SKM-1 treated with dmso at 0.1 percent for 144 hours (cell line): ENCODE results near the gene MARCHF6.
"Not testable (repeated sequence)": the region's sequence is repeated elsewhere in the genome, so short reads cannot be mapped to it uniquely, and the experiment has no call there.

Experiments
- DNase-seq: peaks from one replicate; lab custom pipeline; 2025; ENCODE audit not compliant: unreplicated experiment; lab: John Stamatoyannopoulos, UW

The MARCHF6 gene, protein sequence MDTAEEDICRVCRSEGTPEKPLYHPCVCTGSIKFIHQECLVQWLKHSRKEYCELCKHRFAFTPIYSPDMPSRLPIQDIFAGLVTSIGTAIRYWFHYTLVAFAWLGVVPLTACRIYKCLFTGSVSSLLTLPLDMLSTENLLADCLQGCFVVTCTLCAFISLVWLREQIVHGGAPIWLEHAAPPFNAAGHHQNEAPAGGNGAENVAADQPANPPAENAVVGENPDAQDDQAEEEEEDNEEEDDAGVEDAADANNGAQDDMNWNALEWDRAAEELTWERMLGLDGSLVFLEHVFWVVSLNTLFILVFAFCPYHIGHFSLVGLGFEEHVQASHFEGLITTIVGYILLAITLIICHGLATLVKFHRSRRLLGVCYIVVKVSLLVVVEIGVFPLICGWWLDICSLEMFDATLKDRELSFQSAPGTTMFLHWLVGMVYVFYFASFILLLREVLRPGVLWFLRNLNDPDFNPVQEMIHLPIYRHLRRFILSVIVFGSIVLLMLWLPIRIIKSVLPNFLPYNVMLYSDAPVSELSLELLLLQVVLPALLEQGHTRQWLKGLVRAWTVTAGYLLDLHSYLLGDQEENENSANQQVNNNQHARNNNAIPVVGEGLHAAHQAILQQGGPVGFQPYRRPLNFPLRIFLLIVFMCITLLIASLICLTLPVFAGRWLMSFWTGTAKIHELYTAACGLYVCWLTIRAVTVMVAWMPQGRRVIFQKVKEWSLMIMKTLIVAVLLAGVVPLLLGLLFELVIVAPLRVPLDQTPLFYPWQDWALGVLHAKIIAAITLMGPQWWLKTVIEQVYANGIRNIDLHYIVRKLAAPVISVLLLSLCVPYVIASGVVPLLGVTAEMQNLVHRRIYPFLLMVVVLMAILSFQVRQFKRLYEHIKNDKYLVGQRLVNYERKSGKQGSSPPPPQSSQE

DNA sequence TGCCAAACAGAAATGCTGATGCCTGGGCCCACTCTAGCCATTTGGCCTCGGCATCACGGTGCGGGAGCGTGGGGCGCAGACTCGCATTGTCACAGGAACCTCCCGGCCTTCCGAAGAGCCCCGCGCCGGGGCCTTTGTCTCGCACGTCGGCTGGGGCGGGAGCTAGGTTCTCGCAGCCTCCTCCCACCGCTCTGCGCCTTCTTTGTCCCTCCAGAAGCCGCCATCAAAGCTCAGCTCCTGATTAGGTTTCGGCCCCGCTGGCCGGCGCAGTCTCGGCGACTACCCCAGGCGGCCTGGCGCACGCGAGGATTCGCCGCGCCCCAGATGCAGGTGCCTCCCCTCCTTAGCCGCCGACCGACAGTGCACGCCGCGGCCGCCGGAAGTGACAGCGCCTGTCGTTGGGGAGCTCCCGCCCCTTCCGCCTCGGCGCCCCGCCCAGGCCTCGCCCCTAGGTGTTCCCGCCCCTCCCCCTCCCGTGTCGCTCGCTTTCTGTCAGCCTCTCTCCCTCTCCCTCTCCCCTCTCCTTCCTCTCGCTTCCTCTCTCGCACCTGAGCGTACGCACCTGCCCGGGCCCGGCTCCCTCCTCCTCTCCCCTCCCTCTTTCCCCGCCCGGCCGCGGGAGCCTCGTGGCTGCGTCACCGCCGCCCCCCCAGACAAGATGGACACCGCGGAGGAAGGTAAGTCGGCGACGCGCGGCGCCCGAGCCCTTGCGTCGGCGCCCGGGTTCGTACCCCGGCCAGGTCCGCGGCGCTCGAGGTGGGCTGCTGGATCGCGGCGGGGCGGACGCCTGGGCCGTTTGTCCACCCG lies at the start of gene MARCHF6:
Gene MARCHF6, plus strand, starts transcription at position 455 of the 807 bp plus-strand sequence. Its CDS starts 204 bp downstream, at position 659.
- DNase-seq: peak; percentile 84

DNA sequence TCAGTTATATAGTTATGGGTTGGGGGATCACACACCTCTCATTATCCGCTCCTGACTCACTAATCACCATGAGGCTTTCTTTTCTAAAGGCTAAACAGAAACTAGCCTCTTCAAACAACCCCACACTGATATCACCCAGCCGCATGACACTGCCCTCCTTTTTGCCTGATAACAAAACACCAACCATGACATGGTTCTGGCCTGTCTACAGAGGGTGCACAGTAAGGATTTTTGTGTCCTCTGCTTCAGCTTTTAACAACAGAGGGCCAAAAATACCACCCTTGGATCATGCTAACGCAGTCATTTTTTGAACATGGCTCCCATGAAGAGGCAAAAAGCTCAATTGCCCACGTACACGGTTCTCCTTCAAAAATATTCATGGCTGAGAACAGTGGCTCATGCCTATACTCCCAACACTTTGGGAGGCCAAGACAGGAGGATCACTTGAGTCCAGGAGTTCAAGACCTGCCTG lies 49.8 kb upstream of the MARCHF6 start:
- DNase-seq: no peak

DNA sequence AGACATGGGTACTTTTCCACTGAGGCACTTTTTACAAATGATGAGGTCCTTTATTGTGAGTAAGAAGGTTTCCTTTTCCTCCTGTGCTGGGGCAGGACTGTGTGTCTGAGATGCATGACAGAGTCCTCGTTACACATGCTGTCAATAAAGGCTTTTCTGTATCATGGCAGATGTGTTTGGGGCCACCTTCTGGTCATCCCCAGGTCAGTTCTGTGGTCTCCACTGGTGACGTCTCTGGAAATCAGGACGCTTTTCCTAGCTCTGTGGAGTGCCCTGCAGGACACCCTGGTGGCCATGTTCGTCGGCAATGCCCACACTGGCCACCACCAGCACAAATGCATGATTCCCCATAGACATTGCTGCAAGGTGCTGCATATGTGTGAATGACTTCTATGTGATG lies 48.6 kb upstream of the MARCHF6 start:
- no peak for DNase-seq

DNA sequence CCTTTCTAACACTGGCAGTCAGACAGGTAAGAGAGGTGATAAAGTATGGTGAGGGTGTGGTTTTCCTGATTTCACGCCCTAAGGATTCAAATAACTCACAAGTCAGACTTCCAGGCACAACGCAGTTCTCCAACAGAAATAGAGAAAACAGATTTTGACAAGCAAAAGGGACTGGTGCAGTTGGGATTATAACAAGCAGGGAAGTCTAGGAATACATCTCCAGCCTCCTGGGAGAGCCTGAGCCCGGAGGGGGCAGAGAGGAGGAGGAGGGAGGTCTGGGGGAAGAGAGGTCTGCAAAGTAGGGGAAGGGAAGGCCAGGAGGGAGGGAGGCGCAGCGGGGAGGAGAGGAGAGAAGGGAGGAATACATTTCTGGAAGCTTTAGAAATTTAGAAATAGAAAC lies 47.4 kb upstream of the MARCHF6 start:
- no peak for DNase-seq

DNA sequence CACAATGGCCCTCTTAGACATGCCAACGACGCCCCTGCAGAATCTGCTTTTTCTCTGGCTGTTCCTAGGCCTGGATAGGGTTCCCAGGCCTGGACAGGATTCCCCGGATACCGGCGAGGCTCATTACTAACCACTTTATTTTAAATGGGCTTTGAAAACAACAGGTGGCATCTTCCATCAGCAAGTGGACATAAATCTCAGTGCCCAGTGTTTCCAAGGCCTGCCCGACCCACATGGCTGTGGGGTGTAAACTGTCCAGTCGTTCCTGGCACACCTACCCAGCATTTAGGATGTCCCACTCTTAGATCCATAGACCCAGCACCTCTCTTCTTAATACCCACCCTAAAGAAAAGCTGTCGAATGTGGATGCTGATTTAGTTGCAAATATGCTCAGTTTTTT lies 46.7 kb upstream of the MARCHF6 start:
- no peak for DNase-seq

DNA sequence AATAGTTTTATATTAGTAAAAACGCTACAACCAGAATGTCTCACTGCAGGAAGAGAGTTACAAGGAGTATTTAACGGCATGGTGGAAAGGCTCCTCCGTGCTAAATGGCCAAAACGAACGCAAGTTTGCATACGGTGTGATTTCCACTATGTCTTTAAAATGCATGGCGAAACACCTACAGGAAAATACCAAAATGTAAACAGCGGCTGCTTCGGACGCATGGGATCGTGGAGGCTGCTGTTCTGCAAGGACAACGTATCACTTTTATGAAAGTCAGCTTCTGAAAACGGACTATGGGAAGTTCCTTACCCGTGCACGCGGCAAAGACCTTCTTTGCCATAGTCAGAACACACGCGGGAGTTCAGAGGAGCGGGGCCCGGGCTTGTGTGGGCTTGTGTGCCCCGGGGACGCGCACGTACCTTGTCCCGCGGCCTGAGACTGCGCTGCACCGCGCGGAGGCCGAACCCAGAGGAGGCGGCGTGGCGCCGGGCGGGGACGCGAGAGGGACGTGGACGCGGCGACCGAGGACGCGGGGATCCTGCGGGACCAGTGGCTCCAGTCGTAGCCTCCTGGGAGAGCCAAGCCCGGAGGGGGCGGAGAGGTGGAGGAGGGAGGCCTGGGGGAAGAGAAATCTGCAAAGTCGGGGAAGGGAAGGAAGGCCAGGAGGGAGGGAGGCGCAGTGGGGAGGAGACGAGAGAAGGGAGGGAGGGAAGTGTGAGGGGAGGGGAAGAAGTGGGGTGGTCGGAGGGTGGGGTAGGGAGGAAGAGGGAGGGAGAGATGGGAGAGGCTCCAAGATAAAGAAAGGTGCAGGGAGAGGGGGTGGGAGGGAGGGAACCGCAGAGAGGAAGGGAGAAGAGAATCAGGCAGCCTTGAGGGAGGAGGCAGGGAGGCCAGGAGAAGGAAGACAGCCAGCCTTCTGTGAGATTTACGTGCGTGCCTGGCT lies 46.0 kb upstream of the MARCHF6 start, which contains the start of gene CMBL:
Gene CMBL, minus strand, starts transcription at position 697 of the 943 bp plus-strand sequence. CDS start 17,140 bp downstream, outside the sequence.
- DNase-seq: peak; percentile 70

DNA sequence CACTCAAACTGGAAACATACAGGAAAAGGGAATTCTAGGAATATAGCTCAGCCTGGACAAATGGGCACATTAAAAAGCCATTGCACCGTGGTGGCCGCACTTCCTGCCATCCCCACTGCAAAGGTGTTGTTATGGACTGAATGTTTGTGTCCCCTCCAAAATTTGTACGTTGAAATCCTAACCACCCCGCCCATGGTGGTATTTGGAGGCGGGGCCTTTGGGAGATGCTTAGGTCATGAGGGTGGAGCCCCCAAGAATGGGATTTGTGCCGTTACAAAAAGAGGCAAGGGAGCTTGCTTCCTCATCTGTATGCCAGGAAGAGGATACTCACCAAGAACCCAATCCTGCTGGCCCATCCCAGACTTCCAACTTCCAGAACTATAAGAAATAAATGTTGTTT lies 44.7 kb upstream of the MARCHF6 start:
- no peak for DNase-seq

DNA sequence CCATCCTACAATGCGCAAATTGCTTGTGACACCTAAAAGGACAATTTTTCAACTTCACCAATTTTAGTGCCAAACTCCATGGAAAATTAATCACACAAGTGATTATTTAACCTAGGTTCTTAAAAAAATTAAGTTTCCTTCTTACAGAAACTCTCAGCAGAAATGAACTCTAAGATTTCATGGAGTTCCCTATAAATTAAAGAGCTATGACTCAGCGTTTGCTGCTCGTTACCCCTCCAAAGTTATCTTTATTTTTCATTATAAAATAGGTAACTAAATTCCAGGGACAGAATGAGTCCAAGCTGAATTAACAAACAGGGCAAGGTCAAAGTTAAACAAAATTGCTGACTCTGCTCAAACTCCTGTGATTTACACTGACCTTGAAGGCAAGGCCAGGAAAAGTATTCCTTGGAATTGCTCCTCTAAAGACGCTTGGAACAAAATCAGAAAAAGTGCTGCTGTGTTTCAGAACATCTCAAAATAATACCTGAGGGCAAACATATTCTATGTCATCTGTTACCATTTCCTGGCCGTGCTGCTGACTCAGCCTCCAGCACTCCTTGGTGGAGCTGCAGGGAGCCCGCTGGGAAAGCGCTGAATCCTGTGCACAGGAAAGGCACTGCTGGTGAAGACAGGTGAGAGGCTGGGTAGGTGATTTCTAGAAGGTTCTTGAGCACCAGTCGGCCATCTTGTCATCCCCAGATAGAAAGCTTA lies 43.3 kb upstream of the MARCHF6 start:
- DNase-seq: no peak

DNA sequence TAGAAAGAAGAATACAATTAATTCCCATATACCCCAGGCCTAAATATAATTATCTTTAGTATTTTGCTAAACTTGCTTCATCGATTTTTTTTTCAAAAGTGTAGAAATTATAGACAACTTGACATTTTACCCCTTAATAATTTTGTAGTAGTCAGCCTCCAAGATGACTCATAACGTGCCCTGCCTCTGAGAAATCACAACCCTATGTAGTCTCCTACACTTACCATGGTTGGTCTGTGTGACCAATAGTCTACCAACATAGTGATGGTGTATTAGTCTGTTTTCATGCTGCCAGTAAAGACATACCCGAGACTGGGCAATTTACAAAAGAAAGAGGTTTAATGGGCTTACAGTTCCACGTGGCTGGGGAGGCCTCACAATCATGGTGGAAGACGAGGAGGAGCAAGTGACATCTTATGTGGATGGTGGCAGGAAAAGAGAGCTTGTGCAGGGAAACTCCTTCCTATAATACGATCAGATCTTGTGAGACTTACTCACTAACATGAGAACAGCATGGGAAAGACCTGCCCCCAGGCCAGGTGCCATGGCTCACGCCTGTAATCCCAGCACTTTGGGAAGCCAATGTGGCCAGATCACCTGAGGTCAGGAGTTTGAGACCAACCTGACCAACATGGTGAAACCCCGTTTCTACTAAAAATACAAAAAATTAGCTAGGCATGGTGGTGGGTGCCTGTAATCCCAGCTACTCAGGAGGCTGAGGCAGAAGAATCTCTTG lies 42.5 kb upstream of the MARCHF6 start:
- DNase-seq: not testable (repeated sequence)

DNA sequence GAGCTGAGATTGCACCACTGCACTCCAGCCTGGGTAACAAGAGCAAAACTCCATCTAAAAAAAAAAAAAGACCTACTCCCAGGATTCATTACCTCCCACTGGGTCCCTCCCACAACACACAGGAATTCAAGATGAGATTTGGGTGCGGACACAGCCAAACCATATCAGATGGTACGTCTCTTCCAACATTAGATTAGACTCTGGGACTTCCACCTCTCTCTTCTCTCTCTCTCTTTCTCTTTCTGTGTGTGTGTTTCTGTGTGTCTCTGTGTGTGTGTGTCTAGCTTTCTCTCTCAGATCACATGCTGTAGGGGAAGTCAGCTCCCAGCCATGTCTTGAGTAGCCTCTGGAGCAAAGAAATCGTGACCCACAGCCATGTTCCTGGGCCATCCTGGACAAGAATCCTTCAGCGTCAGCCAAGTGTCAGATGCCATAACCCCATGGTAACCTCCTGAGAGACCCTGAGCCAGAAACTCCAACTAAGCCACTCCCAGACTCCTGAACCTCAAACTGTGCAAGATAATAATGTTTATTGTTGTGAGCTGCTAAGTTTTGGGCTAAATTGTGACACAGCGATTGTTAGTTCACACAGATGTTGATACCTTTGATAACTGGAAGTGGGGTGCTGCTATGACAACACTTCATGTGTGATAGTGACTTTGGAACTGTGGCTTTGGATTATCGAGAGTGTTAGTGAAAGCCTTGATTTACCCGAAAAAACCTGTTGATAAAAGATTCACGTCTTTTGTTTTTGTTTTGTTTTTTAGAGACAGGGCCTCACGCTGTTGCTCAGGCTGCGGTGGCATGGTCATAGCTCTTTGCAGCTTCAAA lies 41.7 kb upstream of the MARCHF6 start:
- no peak for DNase-seq

DNA sequence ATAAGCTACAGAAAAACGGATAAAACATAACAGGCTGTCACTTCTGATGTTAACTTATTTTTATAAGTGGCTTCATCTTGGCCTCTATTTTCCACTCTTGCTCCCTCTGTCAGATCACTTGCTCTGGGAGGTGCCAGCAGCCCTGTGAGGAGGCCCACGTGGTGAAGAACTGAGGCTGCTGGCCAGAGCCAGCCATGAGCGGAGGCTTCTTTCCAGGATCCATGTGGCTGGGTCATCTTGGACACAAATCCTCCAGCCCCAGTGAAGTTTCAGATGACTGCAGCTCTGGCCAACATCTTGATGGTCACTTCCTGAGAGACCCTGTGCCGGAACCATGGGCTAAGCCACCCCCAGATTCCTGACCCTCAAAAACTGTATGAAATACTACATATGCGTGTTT lies 38.3 kb upstream of the MARCHF6 start:
- DNase-seq: no peak

DNA sequence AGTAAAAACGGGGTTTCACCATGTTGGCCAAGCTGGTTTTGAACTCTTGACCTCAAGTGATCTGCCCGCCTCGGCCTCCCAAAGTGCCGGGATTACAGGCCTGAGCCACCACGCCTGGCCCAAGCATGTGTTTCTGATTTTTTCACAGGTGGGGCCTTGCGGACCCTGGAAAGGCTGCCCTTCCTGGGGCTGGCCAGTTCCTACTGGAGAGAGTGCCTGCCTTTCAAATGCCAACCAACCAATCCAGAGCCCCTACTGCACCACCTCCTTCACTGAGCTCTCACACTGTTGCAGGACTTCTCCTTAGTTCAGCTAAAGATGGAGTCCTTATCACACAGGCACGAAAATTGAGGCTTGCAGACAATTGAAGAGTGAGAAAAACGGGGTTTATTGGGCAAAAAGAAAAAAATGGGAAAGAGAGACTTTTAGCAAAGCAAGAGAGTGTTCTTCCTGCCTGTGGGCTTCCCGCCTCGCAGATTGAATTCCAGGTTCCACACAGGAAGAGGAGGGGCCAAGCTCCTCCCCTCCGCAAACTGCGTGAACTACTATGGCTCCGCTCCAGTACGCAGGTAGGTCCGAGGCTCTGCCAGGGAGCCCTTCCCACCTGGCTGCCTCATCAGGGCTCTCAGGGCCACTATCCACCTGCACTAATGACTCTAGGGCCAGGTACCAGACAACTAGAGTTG lies 37.5 kb upstream of the MARCHF6 start:
- no peak for DNase-seq

DNA sequence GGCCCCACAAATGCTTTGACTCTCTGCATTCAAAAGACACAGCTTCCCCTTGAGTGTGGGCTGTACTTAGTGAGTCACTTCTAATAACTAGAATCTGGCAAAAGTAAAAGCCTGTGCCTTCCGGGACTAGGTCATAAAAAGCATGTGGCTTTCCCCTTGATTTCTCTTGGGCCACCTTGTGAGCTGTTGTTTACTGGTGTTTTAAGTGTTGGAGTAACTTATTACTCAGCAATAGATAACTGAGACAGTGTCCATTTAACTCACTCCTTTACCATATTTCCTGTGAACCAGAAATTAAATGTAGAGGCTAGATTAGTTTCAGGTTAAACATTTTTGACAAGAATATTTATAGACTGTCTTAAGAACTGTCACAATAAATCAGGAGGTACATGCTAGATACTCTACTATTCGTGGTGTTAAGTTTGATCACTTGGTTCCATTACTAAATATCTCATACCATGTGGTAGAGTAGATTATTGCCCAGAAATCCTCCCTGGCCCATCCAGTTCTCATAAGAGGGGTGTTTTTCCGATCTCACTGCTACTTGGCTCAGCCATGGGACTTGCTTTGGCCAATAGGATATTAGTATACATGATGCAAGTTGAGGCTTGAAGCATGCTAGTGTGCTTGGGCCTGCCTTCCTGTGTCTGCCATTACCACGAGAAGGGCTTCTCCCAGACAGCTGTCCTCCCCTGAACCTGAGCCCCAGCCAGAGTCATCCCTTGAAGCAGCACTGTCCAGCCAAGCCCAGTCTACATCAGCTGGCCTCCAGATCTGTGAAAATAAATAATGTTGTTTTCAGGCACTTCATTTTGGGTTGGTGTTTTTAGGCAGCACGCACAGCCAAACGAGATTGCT lies 35.4 kb upstream of the MARCHF6 start:
- no peak for DNase-seq

DNA sequence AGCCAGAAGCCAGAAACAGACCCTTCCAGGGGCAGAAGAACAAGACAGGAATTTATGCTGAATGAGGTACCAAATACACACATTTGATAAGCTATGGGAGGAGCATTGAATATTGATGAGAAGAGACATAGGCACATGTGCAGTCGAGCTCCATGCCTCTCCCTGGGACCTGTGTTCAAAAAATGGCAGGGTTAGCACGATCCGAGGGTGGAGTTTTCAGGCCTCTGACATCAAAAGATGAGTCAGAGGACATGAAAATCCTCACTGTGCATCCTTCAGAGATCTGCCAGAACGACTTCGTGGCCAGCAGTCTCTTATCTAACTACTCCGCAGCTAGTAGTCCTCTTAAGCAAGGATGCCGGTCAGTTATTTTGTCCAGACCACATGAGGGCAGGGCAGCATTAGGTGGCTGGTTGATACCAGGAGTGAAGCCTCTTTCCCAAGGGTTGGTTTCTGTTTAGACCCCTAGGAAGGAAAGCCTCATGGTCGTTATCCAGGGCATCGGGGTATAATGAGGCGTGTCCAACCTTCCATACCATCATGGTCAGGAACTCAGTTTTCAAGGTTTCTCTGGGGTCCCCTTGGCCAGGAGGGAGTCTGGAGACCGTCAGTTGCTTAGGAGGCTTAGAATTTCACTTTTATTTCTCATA lies 34.2 kb upstream of the MARCHF6 start:
- no peak for DNase-seq

DNA sequence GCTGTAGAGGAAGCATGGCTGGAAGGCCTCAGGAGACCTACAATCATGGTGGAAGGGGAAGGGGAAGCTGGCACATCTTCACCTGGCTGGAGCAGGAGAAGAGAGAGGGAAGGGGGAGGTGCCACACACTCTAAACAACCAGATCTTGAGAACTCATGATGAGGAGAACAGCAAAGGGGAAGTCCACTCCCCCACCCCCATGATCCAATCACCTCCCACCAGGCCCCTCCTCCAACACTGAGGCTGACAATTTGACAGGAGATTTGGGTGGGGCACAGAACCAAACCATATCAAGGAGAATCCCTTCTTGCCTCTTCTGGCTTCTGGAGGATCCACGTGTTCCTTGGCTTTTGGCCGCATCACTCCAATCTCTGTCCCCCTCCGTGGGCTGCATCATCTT lies 32.7 kb upstream of the MARCHF6 start:
- DNase-seq: no peak

DNA sequence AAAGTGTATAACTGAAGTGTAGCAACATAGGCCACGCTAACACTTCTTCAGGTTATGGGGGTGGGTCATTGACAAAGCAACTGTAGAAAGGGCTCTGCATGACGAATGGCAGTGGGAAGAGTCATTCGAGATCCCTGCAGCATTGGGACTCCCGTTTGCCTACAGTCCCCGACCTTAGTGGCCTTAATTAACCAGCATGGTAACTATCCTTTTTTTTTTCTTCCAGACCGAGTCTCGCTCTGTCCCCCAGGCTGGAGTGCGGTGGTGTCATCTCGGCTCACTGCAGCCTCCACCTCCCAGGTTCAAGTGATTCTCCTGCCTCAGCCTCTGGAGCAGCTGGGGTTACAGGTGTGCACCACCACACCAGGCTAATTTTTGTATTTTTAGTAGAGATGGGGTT lies 31.6 kb upstream of the MARCHF6 start:
- no peak for DNase-seq
